HEK293 (cell line): ENCODE data around the gene MAML3.

Experiments used
- CTCF ChIA-PET: fragments of 350-600 bp; formaldehyde crosslinking; extraction: SDS; loops from one replicate; lab custom pipeline; 2021; ENCODE audit warnings: antibody characterized with exemption; lab: Yijun Ruan, JAX
- POLR2A ChIA-PET: fragments of 300-600 bp; formaldehyde crosslinking; extraction: SDS; loops from one replicate; lab custom pipeline; 2020; ENCODE audit warnings: antibody characterized with exemption, inconsistent platforms; lab: Yijun Ruan, JAX
- H3K27ac ChIP-seq: fragments of 200-500 bp; sonication (Bioruptor generic); 2 replicates; pipeline ENCODE4 v1.5.1; 2014; ENCODE audit warnings: low read depth, low read length, control low read depth, inconsistent platforms; ENCODE audit errors: extremely low read depth
- H3K36me3 ChIP-seq, 2 experiments: fragments of 200-500 bp in 1 of 2; sonication (Bioruptor generic) in 1 of 2; 1 replicate in 1 of 2; 2 replicates in 1 of 2; pipeline ENCODE4 v1.5.1; 2014 to 2017; ENCODE audit warnings: inconsistent platforms in 2 of 2, low read length in 2 of 2; ENCODE audit not compliant: control insufficient read depth in 2 of 2, insufficient read depth in 1 of 2
- H3K4me1 ChIP-seq: fragments of 200-500 bp; sonication (Bioruptor generic); 2 replicates; pipeline ENCODE4 v1.5.1; 2014; ENCODE audit warnings: mild to moderate bottlenecking, low read length, inconsistent platforms; ENCODE audit not compliant: control insufficient read depth, insufficient read depth
- H3K4me3 ChIP-seq: 2 replicates; pipeline ENCODE4 v1.5.1; 2011; ENCODE audit warnings: low read depth, mild to moderate bottlenecking, control low read depth, low read length, moderate library complexity
- H3K9me3 ChIP-seq: fragments of 200-500 bp; sonication (Bioruptor generic); 2 replicates; pipeline ENCODE4 v1.5.1; 2014; ENCODE audit warnings: low read depth, low read length, inconsistent platforms; ENCODE audit not compliant: control insufficient read depth, insufficient read depth
- HIC1 ChIP-seq: fragments of 450-650 bp; formaldehyde crosslinking; IDR thresholded peaks from 2 replicates; pipeline ENCODE4 v1.5.1; 2016; ENCODE audit warnings: missing biosample characterization, missing genetic modification characterization
- SCRT1 ChIP-seq: fragments of 450-650 bp; formaldehyde crosslinking; IDR thresholded peaks from 2 replicates; pipeline ENCODE4 v1.5.1; 2016; ENCODE audit warnings: missing biosample characterization, missing genetic modification characterization, borderline replicate concordance
- SCRT2 ChIP-seq: fragments of 450-650 bp; formaldehyde crosslinking; IDR thresholded peaks from 2 replicates; pipeline ENCODE4 v1.5.1; 2016; ENCODE audit warnings: missing biosample characterization, missing genetic modification characterization
- SETDB1 ChIP-seq: IDR thresholded peaks from one replicate; pipeline ENCODE4 v1.6.1; 2017; ENCODE audit warnings: mild to moderate bottlenecking, low read length, moderate library complexity, mixed read lengths; ENCODE audit not compliant: insufficient read length
- YY1 ChIP-seq: fragments of 450-650 bp; formaldehyde crosslinking; IDR thresholded peaks from 2 replicates; pipeline ENCODE4 v1.5.1; 2018; ENCODE audit warnings: missing biosample characterization, missing genetic modification characterization
- ZEB2 ChIP-seq: fragments of 450-650 bp; formaldehyde crosslinking; IDR thresholded peaks from 2 replicates; pipeline ENCODE4 v1.5.1; 2016; ENCODE audit warnings: missing biosample characterization, missing genetic modification characterization
- ZNF138 ChIP-seq: fragments of 450-650 bp; formaldehyde crosslinking; IDR thresholded peaks from 2 replicates; pipeline ENCODE4 v1.5.1; 2016; ENCODE audit warnings: missing biosample characterization, missing genetic modification characterization, borderline replicate concordance
- ZNF157 ChIP-seq: fragments of 450-650 bp; formaldehyde crosslinking; IDR thresholded peaks from 2 replicates; pipeline ENCODE4 v1.5.1; 2016; ENCODE audit warnings: missing biosample characterization, missing genetic modification characterization
- ZNF214 ChIP-seq: fragments of 450-650 bp; formaldehyde crosslinking; IDR thresholded peaks from 2 replicates; pipeline ENCODE4 v1.5.1; 2017; ENCODE audit warnings: missing biosample characterization, mild to moderate bottlenecking, missing genetic modification characterization, borderline replicate concordance
- ZNF239 ChIP-seq: fragments of 450-650 bp; formaldehyde crosslinking; IDR thresholded peaks from 2 replicates; pipeline ENCODE4 v1.5.1; 2016; ENCODE audit warnings: missing biosample characterization, missing genetic modification characterization
- ZNF280C ChIP-seq: fragments of 450-650 bp; formaldehyde crosslinking; IDR thresholded peaks from 2 replicates; pipeline ENCODE4 v1.5.1; 2016; ENCODE audit warnings: missing biosample characterization, missing genetic modification characterization
- ZNF280D ChIP-seq: fragments of 450-650 bp; formaldehyde crosslinking; IDR thresholded peaks from 2 replicates; pipeline ENCODE4 v1.5.1; 2016; ENCODE audit warnings: missing biosample characterization, missing genetic modification characterization
- ZNF473 ChIP-seq: fragments of 450-650 bp; formaldehyde crosslinking; IDR thresholded peaks from 2 replicates; pipeline ENCODE4 v1.5.1; 2017; ENCODE audit warnings: missing biosample characterization, missing genetic modification characterization
- ZNF571 ChIP-seq: fragments of 450-650 bp; formaldehyde crosslinking; IDR thresholded peaks from 2 replicates; pipeline ENCODE4 v1.5.0; 2017; ENCODE audit warnings: missing biosample characterization, missing genetic modification characterization
- ZNF629 ChIP-seq: fragments of 450-650 bp; formaldehyde crosslinking; IDR thresholded peaks from 2 replicates; pipeline ENCODE4 v1.5.1; 2017; ENCODE audit warnings: missing biosample characterization, missing genetic modification characterization
- ZNF639 ChIP-seq: fragments of 450-650 bp; formaldehyde crosslinking; IDR thresholded peaks from 2 replicates; pipeline ENCODE4 v1.5.1; 2016; ENCODE audit warnings: missing biosample characterization, missing genetic modification characterization
- ZNF76 ChIP-seq: fragments of 450-650 bp; formaldehyde crosslinking; IDR thresholded peaks from 2 replicates; pipeline ENCODE4; 2016; ENCODE audit warnings: low read depth, missing biosample characterization, missing genetic modification characterization, borderline replicate concordance
- ZNF776 ChIP-seq: fragments of 450-650 bp; formaldehyde crosslinking; IDR thresholded peaks from 2 replicates; pipeline ENCODE4 v1.5.0; 2017; ENCODE audit warnings: missing biosample characterization, missing genetic modification characterization, borderline replicate concordance
- ZNF830 ChIP-seq: fragments of 450-650 bp; IDR thresholded peaks from 2 replicates; pipeline ENCODE4 v1.5.0; 2018; ENCODE audit warnings: missing biosample characterization, missing genetic modification characterization, low read depth, mild to moderate bottlenecking, moderate library complexity

Gene MAML3

GRCh38 chr4:139710073-139710472 lies 443.9 kb downstream of the MAML3 start:
- no peak for TF ChIP-seq ZNF280C (tag by site-specific recombination)
- TF ChIP-seq ZNF138 (tag by site-specific recombination) = no peak
- no peak for TF ChIP-seq ZNF776 (tag by site-specific recombination)
- TF ChIP-seq ZEB2 (tag by site-specific recombination) = no peak
- no peak for TF ChIP-seq ZNF157 (tag by site-specific recombination)
- TF ChIP-seq ZNF571 (tag by site-specific recombination) = no peak
- TF ChIP-seq ZNF280D (tag by site-specific recombination) = no peak
- no peak for TF ChIP-seq ZNF76
- H3K4me3 ChIP-seq = no peak overlapping the region
- CTCF ChIA-PET = no interaction called here
- POLR2A ChIA-PET = no interaction called here
- no peak overlapping the region for H3K27ac ChIP-seq
- no peaks in the 10 kb centered on the region for H3K9me3 ChIP-seq
- H3K4me1 ChIP-seq = no peaks in the 10 kb centered on the region
- peaks cover 0 to 12% of the 10 kb centered on the region in 2 experiments; a peak in 1 of 3 replicates for H3K36me3 ChIP-seq

- TF ChIP-seq SCRT2 (tag by site-specific recombination) = peak; percentile 50
- no peak for TF ChIP-seq ZNF76
- TF ChIP-seq, all 188 proteins: peak for 1
- H3K9me3 ChIP-seq = no peaks in the 10 kb centered on the region
- H3K27ac ChIP-seq = no peak overlapping the region
- no peaks in the 10 kb centered on the region for H3K4me1 ChIP-seq
- H3K4me3 ChIP-seq = no peak overlapping the region
- ChIA-PET CTCF (no interaction called here), POLR2A (no interaction called here)
- H3K36me3 ChIP-seq = peaks cover 0 to 14% of the 10 kb centered on the region in 2 experiments; a peak in 1 of 3 replicates
Observed at GRCh38 chr4:139709660-139710059, 444.3 kb downstream of the MAML3 start.

- H3K4me3 ChIP-seq = no peak overlapping the region
- CTCF ChIA-PET = interaction anchor here (0.6 to 1.3 kb wide), 5 partner anchors 9 to 1072 kb away, joined by 3 to 4 read pairs (median 3); no protein-coding TSS in a partner anchor
- H3K9me3 ChIP-seq = no peaks in the 10 kb centered on the region
- TF ChIP-seq ZNF214 (tag by site-specific recombination) (no peak), ZNF830 (tag by site-specific recombination) (no peak), SCRT1 (tag by site-specific recombination) (no peak), ZNF639 (tag by site-specific recombination) (no peak), ZNF239 (tag by site-specific recombination) (no peak), ZNF473 (tag by site-specific recombination) (no peak), YY1 (tag by site-specific recombination) (no peak), ZNF138 (tag by site-specific recombination) (no peak), SETDB1 (no peak), HIC1 (tag by site-specific recombination) (no peak), ZNF629 (tag by site-specific recombination) (no peak)
- TF ChIP-seq, all 188 proteins: peak for 0
- POLR2A ChIA-PET = no interaction called here
- Histone ChIP-seq H3K36me3 (peaks cover 0 to 32% of the 10 kb centered on the region in 2 experiments; a peak in 1 of 3 replicates), H3K27ac (no peak overlapping the region), H3K4me1 (no peaks in the 10 kb centered on the region)
Observed at GRCh38 chr4:139704915-139705485, 449.0 kb downstream of the MAML3 start.
